ENCODE results near the gene GOT1.

GRCh38 chr10:99424656-99425055 lies 5.8 kb downstream of the GOT1 start:
- TF ChIP-seq, protein P1, sequence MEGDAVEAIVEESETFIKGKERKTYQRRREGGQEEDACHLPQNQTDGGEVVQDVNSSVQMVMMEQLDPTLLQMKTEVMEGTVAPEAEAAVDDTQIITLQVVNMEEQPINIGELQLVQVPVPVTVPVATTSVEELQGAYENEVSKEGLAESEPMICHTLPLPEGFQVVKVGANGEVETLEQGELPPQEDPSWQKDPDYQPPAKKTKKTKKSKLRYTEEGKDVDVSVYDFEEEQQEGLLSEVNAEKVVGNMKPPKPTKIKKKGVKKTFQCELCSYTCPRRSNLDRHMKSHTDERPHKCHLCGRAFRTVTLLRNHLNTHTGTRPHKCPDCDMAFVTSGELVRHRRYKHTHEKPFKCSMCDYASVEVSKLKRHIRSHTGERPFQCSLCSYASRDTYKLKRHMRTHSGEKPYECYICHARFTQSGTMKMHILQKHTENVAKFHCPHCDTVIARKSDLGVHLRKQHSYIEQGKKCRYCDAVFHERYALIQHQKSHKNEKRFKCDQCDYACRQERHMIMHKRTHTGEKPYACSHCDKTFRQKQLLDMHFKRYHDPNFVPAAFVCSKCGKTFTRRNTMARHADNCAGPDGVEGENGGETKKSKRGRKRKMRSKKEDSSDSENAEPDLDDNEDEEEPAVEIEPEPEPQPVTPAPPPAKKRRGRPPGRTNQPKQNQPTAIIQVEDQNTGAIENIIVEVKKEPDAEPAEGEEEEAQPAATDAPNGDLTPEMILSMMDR (IDR thresholded peaks at IDR 0.05) = no peak
- no peak for TF ChIP-seq POLR2A (IDR thresholded peaks at IDR 0.05)

Data from tibial nerve (tissue), 3 donors.